Subcutaneous adipose tissue (tissue), 4 donors: Measurements from ENCODE around the gene NCSTN. TPM values are rescaled to one million over a fixed set of nuclear protein-coding genes. Genes with fewer than 3 reads are reported as not detected.

Experiments used
- CTCF ChIP-seq: fragments of 450-650 bp; IDR thresholded peaks from one replicate; pipeline ENCODE4 v1.5.1; 2016; ENCODE audit warnings: low read depth, mild to moderate bottlenecking, control low read depth, antibody characterized with exemption, moderate library complexity
- total RNA-seq, 4 donors: library from RNA; depleted of rRNA; stranded (reverse); fragments of >200 nt; gene quantifications; one replicate each; pipeline ENCODE4 v1.1.0, GENCODE V29; 2016

The NCSTN gene
- total RNA-seq, 4 donors from 2014 or later = 78.7 to 113 (median 88.8) TPM

GRCh38 chr1:160363951-160364735 lies 21.0 kb downstream of the NCSTN start:
- no peak for TF ChIP-seq CTCF

- TF ChIP-seq CTCF = no peak
Observed at GRCh38 chr1:160365325-160365724, 22.1 kb downstream of the NCSTN start.

- no peak for TF ChIP-seq CTCF
Observed at GRCh38 chr1:160366731-160367515, 23.7 kb downstream of the NCSTN start, which contains the start of gene NHLH1. Gene NHLH1, plus strand, starts transcription at chr1:160367071. Its CDS starts 3,661 bp downstream, at chr1:160370732.

GRCh38 chr1:160367516-160367900 lies 24.3 kb downstream of the NCSTN start:
- no peak for TF ChIP-seq CTCF

- no peak for TF ChIP-seq CTCF
Observed at GRCh38 chr1:160367934-160368923, 25.0 kb downstream of the NCSTN start.

- TF ChIP-seq CTCF = no peak
Observed at GRCh38 chr1:160369087-160369486, 25.9 kb downstream of the NCSTN start.
